GM19238 (cell line): ENCODE data around the gene NAALAD2.

Source experiments
- DNase-seq: peaks from one replicate; pipeline ENCODE4 v3.0.0; 2011; ENCODE audit warnings: low spot score; ENCODE audit not compliant: insufficient read length

NAALAD2 gene

GRCh38 chr11:90241414-90241813 lies 107.0 kb downstream of the NAALAD2 start:
- no peak for DNase-seq
